ENCODE data around the gene LCOR. TPM values are rescaled to one million over a fixed set of nuclear protein-coding genes. Genes with fewer than 3 reads are reported as not detected.

LCOR gene
- total and polyA plus RNA-seq, 4 donors: 3.3 to 68.4 (median 17.9) TPM

- no peak for DNase-seq
- WGBS, 2 donors: 89 to 95% methylated on average over 5 of the region's 5 CpGs
- Histone ChIP-seq H3K4me1 (ENCODE audit: control insufficient read depth in 5 of 5, insufficient read depth in 5 of 5, low read length in 5 of 5) (peaks cover 0 to 22% (median 9%) of the 10 kb centered on the region in 5 donors), H3K9me3 (ENCODE audit: control insufficient read depth in 4 of 4, insufficient read depth in 3 of 4, low read length in 3 of 4) (no peaks in the 10 kb centered on the region), H3K4me3 (no peak overlapping the region), H3K27me3 (ENCODE audit: control insufficient read depth in 3 of 3, insufficient read depth in 3 of 3, low read length in 2 of 3) (no peaks in the 10 kb centered on the region), H3K36me3 (ENCODE audit: control insufficient read depth in 4 of 4, insufficient read depth in 4 of 4, low read length in 4 of 4) (peaks cover 0 to 5% (median 4%) of the 10 kb centered on the region in 4 donors), H3K9ac (ENCODE audit: insufficient read depth in 1 of 2, low read length in 2 of 2) (no peak overlapping the region), H3K27ac (ENCODE audit: low read depth in 1 of 2, low read length in 1 of 2) (no peak overlapping the region)
- no peak for TF ChIP-seq CTCF (IDR thresholded peaks at IDR 0.05; ENCODE audit: control extremely low read depth, extremely low read depth)
- no peak for ATAC-seq (ENCODE audit: insufficient read depth, low FRiP score)
Measured at GRCh38 chr10:96860631-96861277, 28.7 kb downstream of the LCOR start.

GRCh38 chr10:96863922-96864543 lies 31.9 kb downstream of the LCOR start:
- WGBS, 2 donors: 48 to 72% methylated on average over 3 of the region's 3 CpGs
- peaks cover 0 to 5% (median 4%) of the 10 kb centered on the region in 4 donors for H3K36me3 ChIP-seq (ENCODE audit: control insufficient read depth in 4 of 4, insufficient read depth in 4 of 4, low read length in 4 of 4)
- H3K9me3 ChIP-seq (ENCODE audit: control insufficient read depth in 4 of 4, insufficient read depth in 3 of 4, low read length in 3 of 4): no peaks in the 10 kb centered on the region
- H3K27me3 ChIP-seq (ENCODE audit: control insufficient read depth in 3 of 3, insufficient read depth in 3 of 3, low read length in 2 of 3): no peaks in the 10 kb centered on the region
- H3K4me1 ChIP-seq (ENCODE audit: control insufficient read depth in 5 of 5, insufficient read depth in 5 of 5, low read length in 5 of 5): peaks cover 0 to 11% (median 8%) of the 10 kb centered on the region in 5 donors
- DNase-seq (peak in 1 of 3 donors; percentile 25), ATAC-seq (ENCODE audit: insufficient read depth, low FRiP score) (peak; percentile 55)
- peak overlapping the region in 1 of 2 donors; percentile 0 for H3K27ac ChIP-seq (ENCODE audit: low read depth in 1 of 2, low read length in 1 of 2)
- H3K4me3 ChIP-seq: no peak overlapping the region
- H3K9ac ChIP-seq (ENCODE audit: insufficient read depth in 1 of 2, low read length in 2 of 2): no peak overlapping the region
- TF ChIP-seq CTCF (IDR thresholded peaks at IDR 0.05; ENCODE audit: control extremely low read depth, extremely low read depth): no peak

- DNase-seq (no peak), ATAC-seq (ENCODE audit: insufficient read depth, low FRiP score) (no peak)
- H3K36me3 ChIP-seq (ENCODE audit: control insufficient read depth in 4 of 4, insufficient read depth in 4 of 4, low read length in 4 of 4): no peaks in the 10 kb centered on the region
- no peaks in the 10 kb centered on the region for H3K9me3 ChIP-seq (ENCODE audit: control insufficient read depth in 4 of 4, insufficient read depth in 3 of 4, low read length in 3 of 4)
- no peak overlapping the region for H3K27ac ChIP-seq (ENCODE audit: low read depth in 1 of 2, low read length in 1 of 2)
- H3K9ac ChIP-seq (ENCODE audit: insufficient read depth in 1 of 2, low read length in 2 of 2): no peak overlapping the region
- H3K27me3 ChIP-seq (ENCODE audit: control insufficient read depth in 3 of 3, insufficient read depth in 3 of 3, low read length in 2 of 3): no peaks in the 10 kb centered on the region
- H3K4me3 ChIP-seq: no peak overlapping the region
- peaks cover 0 to 6% (median 0%) of the 10 kb centered on the region in 5 donors for H3K4me1 ChIP-seq (ENCODE audit: control insufficient read depth in 5 of 5, insufficient read depth in 5 of 5, low read length in 5 of 5)
- TF ChIP-seq CTCF (IDR thresholded peaks at IDR 0.05; ENCODE audit: control extremely low read depth, extremely low read depth): no peak
Measured at GRCh38 chr10:96873086-96873485, 41.0 kb downstream of the LCOR start.

Data from lung (tissue), 12 donors.